Naive thymus-derived CD4-positive, alpha-beta T cell (primary cell): ENCODE measurements around the gene ARSA. TPM values are rescaled to one million over a fixed set of nuclear protein-coding genes. Genes with fewer than 3 reads are reported as not detected.

Experiments
- ATAC-seq: fragments of 150-1000 bp; cut with Tn5 transposase; 2 replicates; pipeline ENCODE4 v1.10.0; 2021; ENCODE audit warnings: mild to moderate bottlenecking, moderate library complexity
- CTCF ChIA-PET: fragments of 350-600 bp; sonication (Branson Sonifier 250); formaldehyde crosslinking; loops from one replicate; lab custom pipeline; 2021; ENCODE audit warnings: antibody characterized with exemption; lab: Charles Lee
- POLR2A ChIA-PET: fragments of 350-600 bp; sonication (Branson Sonifier 250); formaldehyde crosslinking; loops from one replicate; lab custom pipeline; 2021; ENCODE audit warnings: antibody characterized with exemption, inconsistent platforms; lab: Charles Lee
- DNase-seq, 9 donors: peaks; one replicate each; pipeline versions ENCODE4 v3.0.0 to v3.0.0-alpha.2; 2020 to 2022; ENCODE audit warnings: mixed read lengths in 1 of 9
- H3K27ac ChIP-seq: one replicate; pipeline ENCODE4 v1.7.0; 2013; ENCODE audit warnings: mild to moderate bottlenecking, low read depth, low read length, moderate library complexity
- H3K27me3 ChIP-seq, 2 donors: one replicate each; pipeline ENCODE4 v1.7.0; 2013; ENCODE audit warnings: low read length in 2 of 2, mild to moderate bottlenecking in 2 of 2, moderate library complexity in 2 of 2; ENCODE audit not compliant: control insufficient read depth in 2 of 2, insufficient read depth in 2 of 2
- H3K36me3 ChIP-seq, 3 experiments: 1 replicate in 2 of 3; 2 replicates in 1 of 3; pipeline ENCODE4 v1.7.0; 2013; ENCODE audit warnings: low read length in 3 of 3, mild to moderate bottlenecking in 3 of 3, moderate library complexity in 1 of 3; ENCODE audit not compliant: insufficient read depth in 3 of 3, control insufficient read depth in 2 of 3
- H3K4me1 ChIP-seq, 2 donors: one replicate each; pipeline ENCODE4 v1.7.0; 2013; ENCODE audit warnings: low read length in 2 of 2, mild to moderate bottlenecking in 2 of 2, moderate library complexity in 1 of 2; ENCODE audit not compliant: control insufficient read depth in 2 of 2, insufficient read depth in 2 of 2
- H3K4me3 ChIP-seq: 2 replicates; pipeline ENCODE4 v1.7.0; 2013; ENCODE audit warnings: mild to moderate bottlenecking, low read length
- H3K9me3 ChIP-seq, 3 experiments: 1 replicate in 2 of 3; 2 replicates in 1 of 3; pipeline ENCODE4 v1.7.0; 2013; ENCODE audit warnings: low read length in 3 of 3; ENCODE audit not compliant: control insufficient read depth in 2 of 3
- H3K27ac Mint-ChIP-seq, 9 donors: one replicate each; pipeline ENCODE4 v1.8.0; 2020 to 2022; ENCODE audit warnings: mixed read lengths in 9 of 9, mild to moderate bottlenecking in 8 of 9, moderate library complexity in 5 of 9, inconsistent platforms in 2 of 9
- H3K27me3 Mint-ChIP-seq, 5 donors: one replicate each; pipeline ENCODE4 v1.8.0; 2021 to 2022; ENCODE audit warnings: mixed read lengths in 5 of 5, mild to moderate bottlenecking in 1 of 5
- H3K36me3 Mint-ChIP-seq, 5 donors: one replicate each; pipeline ENCODE4 v1.8.0; 2020 to 2022; ENCODE audit warnings: mixed read lengths in 5 of 5, mild to moderate bottlenecking in 3 of 5, inconsistent platforms in 1 of 5
- H3K4me1 Mint-ChIP-seq, 7 donors: one replicate each; pipeline ENCODE4 v1.8.0; 2020 to 2022; ENCODE audit warnings: mixed read lengths in 7 of 7, mild to moderate bottlenecking in 3 of 7, inconsistent platforms in 1 of 7
- H3K4me3 Mint-ChIP-seq, 10 donors: one replicate each; pipeline ENCODE4 v1.8.0; 2020 to 2022; ENCODE audit warnings: mild to moderate bottlenecking in 10 of 10, mixed read lengths in 10 of 10, moderate library complexity in 6 of 10, inconsistent platforms in 2 of 10
- H3K9me3 Mint-ChIP-seq, 11 donors: one replicate each; pipeline ENCODE4 v1.8.0; 2020 to 2022; ENCODE audit warnings: mixed read lengths in 11 of 11, mild to moderate bottlenecking in 4 of 11, inconsistent platforms in 1 of 11, moderate library complexity in 1 of 11
- intact Hi-C, 2 donors: fragments of 100-400 bp; cut with micrococcal nuclease; formaldehyde crosslinking; loops; one replicate each; pipeline ENCODE4 v1.15.1; 2023
- polyA plus RNA-seq, 2 donors: library from polyadenylated mRNA; unstranded; fragments of 300-500 nt; fragmentation: Illumina TruSeq; gene quantifications; one replicate each; pipeline ENCODE4 v1.2.3, GENCODE V29; 2021
- total RNA-seq, 6 experiments: library from RNA in 5 of 6; stranded (reverse) in 5 of 6; gene quantifications; 1 replicate in 5 of 6; 2 replicates in 1 of 6; pipeline ENCODE4 v1.2.3 and lab custom pipeline; 2021 to 2026

The ARSA gene
- total and polyA plus RNA-seq, 7 experiments from 2014 or later = 7.1 to 96.3 (median 64.3) TPM

- POLR2A ChIA-PET = interaction anchor here (0.6 to 1.0 kb wide), 2 partner anchors 79 to 373 kb away, joined by 3 to 4 read pairs; partner anchors contain the start of gene HDAC10
- CTCF ChIA-PET = no interaction called here
- peak overlapping the region in 2 of 10 donors; percentile 29 to 56 for H3K4me3 Mint-ChIP-seq
Observed at GRCh38 chr22:50624347-50625130, 3.4 kb downstream of the ARSA start.

GRCh38 chr22:50622723-50623327, 5.1 kb downstream of the ARSA start:
- Histone ChIP-seq H3K27me3 (no peaks in the 10 kb centered on the region), H3K4me1 (peaks cover 21 to 34% of the 10 kb centered on the region in 2 donors), H3K4me3 (peak overlapping the region; percentile 68), H3K9me3 (no peaks in the 10 kb centered on the region), H3K27ac (peak overlapping the region; percentile 93), H3K36me3 (peaks cover 0 to 18% (median 0%) of the 10 kb centered on the region in 3 experiments)
- Mint-ChIP-seq H3K27ac (peak overlapping the region; percentile 93 to 100 (median 99)), H3K4me1 (peaks cover 10 to 45% (median 38%) of the 10 kb centered on the region in 7 donors), H3K4me3 (peak overlapping the region in 9 of 10 donors; percentile 81 to 97 (median 93)), H3K36me3 (peaks cover 0 to 4% (median 3%) of the 10 kb centered on the region in 5 donors), H3K9me3 (no peaks in the 10 kb centered on the region), H3K27me3 (no peaks in the 10 kb centered on the region)
- ATAC-seq (no peak), DNase-seq (no peak)
- CTCF ChIA-PET = interaction anchor here (1.1 kb wide), 1 partner anchor 381 kb away, joined by 3 read pairs; no protein-coding TSS in a partner anchor
- intact Hi-C loops = loop anchor here in 1 of 2 donors (5.0 kb wide), 2 partner anchors 49 to 296 kb away; partner anchors contain the start of genes DENND6B and SHANK3
- POLR2A ChIA-PET = interaction anchor here (0.6 to 4.8 kb wide), 8 partner anchors 82 to 788 kb away, joined by 3 to 91 read pairs (median 10); partner anchors contain the start of genes LMF2, NCAPH2, SCO2 and TYMP

More at GRCh38 chr22:50624347-50625130, 3.4 kb downstream of the ARSA start:
- no peak overlapping the region for H3K27ac ChIP-seq
- H3K27me3 ChIP-seq = no peaks in the 10 kb centered on the region
- Mint-ChIP-seq H3K4me1 (peaks cover 21 to 55% (median 48%) of the 10 kb centered on the region in 7 donors), H3K36me3 (peaks cover 0 to 4% (median 3%) of the 10 kb centered on the region in 5 donors), H3K27ac (peak overlapping the region in 6 of 9 donors; percentile 15 to 86 (median 42)), H3K9me3 (no peaks in the 10 kb centered on the region), H3K27me3 (no peaks in the 10 kb centered on the region)
- intact Hi-C loops = loop anchor here in 1 of 2 donors (5.0 kb wide), 2 partner anchors 48 to 297 kb away; partner anchors contain the start of genes DENND6B and SHANK3
- no peaks in the 10 kb centered on the region for H3K9me3 ChIP-seq
- peaks cover 27 to 42% of the 10 kb centered on the region in 2 donors for H3K4me1 ChIP-seq
- H3K4me3 ChIP-seq = no peak overlapping the region
- H3K36me3 ChIP-seq = peaks cover 0 to 18% (median 0%) of the 10 kb centered on the region in 3 experiments
- ATAC-seq (no peak), DNase-seq (no peak)

- POLR2A ChIA-PET = interaction anchor here (0.6 to 4.8 kb wide), 30 partner anchors 8 to 787 kb away, joined by 3 to 91 read pairs (median 8); partner anchors contain the start of genes CHKB, HDAC10, LMF2 and NCAPH2
- Mint-ChIP-seq H3K4me3 (peak overlapping the region; percentile 81 to 97 (median 93)), H3K36me3 (peaks cover 0 to 4% (median 3%) of the 10 kb centered on the region in 5 donors), H3K27ac (peak overlapping the region; percentile 93 to 100 (median 99)), H3K27me3 (no peaks in the 10 kb centered on the region), H3K9me3 (no peaks in the 10 kb centered on the region), H3K4me1 (peaks cover 10 to 45% (median 38%) of the 10 kb centered on the region in 7 donors)
- ATAC-seq = no peak
- H3K4me1 ChIP-seq = peaks cover 18 to 28% of the 10 kb centered on the region in 2 donors
- H3K9me3 ChIP-seq = no peaks in the 10 kb centered on the region
- peaks cover 0 to 18% (median 0%) of the 10 kb centered on the region in 3 experiments for H3K36me3 ChIP-seq
- peak overlapping the region; percentile 68 for H3K4me3 ChIP-seq
- peak overlapping the region; percentile 93 for H3K27ac ChIP-seq
- CTCF ChIA-PET = interaction anchor here (0.7 to 1.9 kb wide), 12 partner anchors 59 to 380 kb away, joined by 3 to 27 read pairs (median 4); partner anchors contain the start of genes SCO2, SYCE3, TUBGCP6 and TYMP
- H3K27me3 ChIP-seq = no peaks in the 10 kb centered on the region
- DNase-seq = peak in 7 of 9 donors; percentile 19 to 49 (median 47)
- intact Hi-C loops = loop anchor here (1.0 to 5.0 kb wide), 13 partner anchors 40 to 431 kb away; partner anchors contain the start of genes MAPK11 (in 2 of the 2), CHKB (in 1 of the 2), DENND6B (in 1 of the 2) and PPP6R2 (in 1 of the 2)
Observed at GRCh38 chr22:50621948-50622722, 5.8 kb downstream of the ARSA start.

GRCh38 chr22:50621356-50621880, 6.5 kb downstream of the ARSA start:
- peak overlapping the region; percentile 81 to 97 (median 93) for H3K4me3 Mint-ChIP-seq
- Histone ChIP-seq H3K9me3 (no peaks in the 10 kb centered on the region), H3K36me3 (peaks cover 0 to 17% (median 0%) of the 10 kb centered on the region in 3 experiments), H3K27me3 (no peaks in the 10 kb centered on the region), H3K27ac (peak overlapping the region; percentile 93), H3K4me1 (peaks cover 17 to 27% of the 10 kb centered on the region in 2 donors), H3K4me3 (peak overlapping the region; percentile 68)
- peak overlapping the region; percentile 93 to 100 (median 99) for H3K27ac Mint-ChIP-seq
- H3K4me1 Mint-ChIP-seq = peaks cover 10 to 42% (median 34%) of the 10 kb centered on the region in 7 donors
- no peaks in the 10 kb centered on the region for H3K27me3 Mint-ChIP-seq
- intact Hi-C loops = loop anchor here (1.0 to 5.0 kb wide), 13 partner anchors 39 to 431 kb away; partner anchors contain the start of genes MAPK11 (in 2 of the 2), CHKB (in 1 of the 2), DENND6B (in 1 of the 2) and PPP6R2 (in 1 of the 2)
- H3K9me3 Mint-ChIP-seq = no peaks in the 10 kb centered on the region
- H3K36me3 Mint-ChIP-seq = peaks cover 0 to 4% (median 2%) of the 10 kb centered on the region in 5 donors
- ChIA-PET CTCF (interaction anchor here (0.7 to 1.9 kb wide), 27 partner anchors 11 to 427 kb away, joined by 3 to 27 read pairs (median 4); partner anchors contain the start of genes CHKB, HDAC10, KLHDC7B and LMF2), POLR2A (interaction anchor here (0.5 to 4.8 kb wide), 46 partner anchors 9 to 685 kb away, joined by 3 to 91 read pairs (median 4); partner anchors contain the start of genes CHKB, HDAC10, KLHDC7B and LMF2)
- DNase-seq (peak in 8 of 9 donors; percentile 57 to 84 (median 76)), ATAC-seq (peak; percentile 63)
